ENCODE measurements around the gene ARL16.

Gene ARL16

DNA sequence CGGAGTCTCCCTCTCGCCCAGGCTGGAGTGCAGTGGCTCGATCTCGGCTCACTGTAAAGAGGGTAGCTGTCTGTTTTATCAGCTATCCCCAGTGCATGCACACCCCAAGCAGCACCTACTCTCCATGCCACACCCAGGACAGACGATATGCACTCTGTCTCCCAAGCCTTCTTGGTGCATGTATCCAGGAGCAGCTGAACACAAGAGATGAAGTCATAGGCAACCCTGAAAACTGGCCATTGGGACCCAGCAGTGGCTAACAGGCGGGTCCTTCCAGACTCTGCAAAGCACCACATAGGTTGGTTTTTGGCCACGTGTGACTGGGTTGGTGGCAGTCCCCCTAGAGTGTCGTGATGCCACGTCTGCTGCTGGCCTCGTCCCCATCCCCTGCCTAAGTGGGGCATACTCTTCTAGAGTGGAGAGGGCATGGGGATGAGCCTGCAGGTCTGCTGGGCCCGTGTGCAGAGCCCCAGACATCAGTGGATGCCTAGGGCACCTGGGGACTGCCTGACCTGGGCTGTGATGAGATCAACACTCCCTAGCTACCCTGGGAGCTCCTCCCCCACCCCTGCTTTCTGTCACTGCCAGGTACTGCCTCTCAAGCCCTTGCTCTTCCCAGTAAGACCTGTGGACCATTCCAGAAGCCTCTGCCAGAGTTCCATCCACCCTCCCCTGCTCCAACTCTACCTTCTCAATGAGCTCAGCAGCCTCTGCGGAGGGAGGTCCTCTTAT, 36.6 kb downstream of the ARL16 start:
- no peak overlapping the region for H3K4me3 ChIP-seq (replicated peaks; ENCODE audit: low read depth, low read length)
- no peaks in the 10 kb centered on the region for H3K27me3 ChIP-seq (replicated peaks; ENCODE audit: control insufficient read depth, insufficient read depth, low read length)
- TF ChIP-seq, protein P1, sequence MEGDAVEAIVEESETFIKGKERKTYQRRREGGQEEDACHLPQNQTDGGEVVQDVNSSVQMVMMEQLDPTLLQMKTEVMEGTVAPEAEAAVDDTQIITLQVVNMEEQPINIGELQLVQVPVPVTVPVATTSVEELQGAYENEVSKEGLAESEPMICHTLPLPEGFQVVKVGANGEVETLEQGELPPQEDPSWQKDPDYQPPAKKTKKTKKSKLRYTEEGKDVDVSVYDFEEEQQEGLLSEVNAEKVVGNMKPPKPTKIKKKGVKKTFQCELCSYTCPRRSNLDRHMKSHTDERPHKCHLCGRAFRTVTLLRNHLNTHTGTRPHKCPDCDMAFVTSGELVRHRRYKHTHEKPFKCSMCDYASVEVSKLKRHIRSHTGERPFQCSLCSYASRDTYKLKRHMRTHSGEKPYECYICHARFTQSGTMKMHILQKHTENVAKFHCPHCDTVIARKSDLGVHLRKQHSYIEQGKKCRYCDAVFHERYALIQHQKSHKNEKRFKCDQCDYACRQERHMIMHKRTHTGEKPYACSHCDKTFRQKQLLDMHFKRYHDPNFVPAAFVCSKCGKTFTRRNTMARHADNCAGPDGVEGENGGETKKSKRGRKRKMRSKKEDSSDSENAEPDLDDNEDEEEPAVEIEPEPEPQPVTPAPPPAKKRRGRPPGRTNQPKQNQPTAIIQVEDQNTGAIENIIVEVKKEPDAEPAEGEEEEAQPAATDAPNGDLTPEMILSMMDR (IDR thresholded peaks at IDR 0.05; ENCODE audit: insufficient read depth, low read length, poor library complexity, severe bottlenecking), result no peak
- H3K36me3 ChIP-seq (ENCODE audit: control insufficient read depth, insufficient read depth, low read length), result no peaks in the 10 kb centered on the region
- no peak for DNase-seq (ENCODE audit: extremely low read depth, insufficient read length)

GRCh38 chr17:81644976-81645952, 38.3 kb downstream of the ARL16 start:
- TF ChIP-seq, protein P1 (IDR thresholded peaks at IDR 0.05; ENCODE audit: insufficient read depth, low read length, poor library complexity, severe bottlenecking), result no peak

DNA sequence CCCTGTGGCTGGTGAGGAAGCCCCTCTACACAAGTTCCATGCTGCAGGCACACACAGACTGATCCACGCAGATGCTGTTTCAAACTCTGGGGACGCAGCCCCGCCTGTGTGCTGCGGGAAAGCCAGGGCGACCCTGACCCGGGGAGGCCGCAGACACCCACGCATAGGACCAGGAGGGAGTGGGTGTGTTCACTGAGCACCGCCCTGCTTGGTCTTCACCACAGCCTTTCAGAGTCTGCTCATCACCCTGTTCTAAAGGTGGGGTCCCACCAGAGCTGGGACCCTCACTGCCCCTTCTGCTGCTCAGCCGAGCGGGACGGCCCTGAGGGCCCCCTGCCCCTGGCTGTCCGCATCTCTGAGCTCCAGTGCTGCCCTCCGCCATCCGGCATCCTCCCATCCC, 39.1 kb downstream of the ARL16 start:
- DNase-seq (ENCODE audit: extremely low read depth, insufficient read length), result no peak
- no peaks in the 10 kb centered on the region for H3K27me3 ChIP-seq (replicated peaks; ENCODE audit: control insufficient read depth, insufficient read depth, low read length)
- no peak overlapping the region for H3K4me3 ChIP-seq (replicated peaks; ENCODE audit: low read depth, low read length)
- TF ChIP-seq, protein P1 (IDR thresholded peaks at IDR 0.05; ENCODE audit: insufficient read depth, low read length, poor library complexity, severe bottlenecking), result no peak
- no peaks in the 10 kb centered on the region for H3K36me3 ChIP-seq (ENCODE audit: control insufficient read depth, insufficient read depth, low read length)

More at GRCh38 chr17:81644976-81645952, 38.3 kb downstream of the ARL16 start:
- Histone ChIP-seq H3K27me3 (replicated peaks; ENCODE audit: control insufficient read depth, insufficient read depth, low read length) (no peaks in the 10 kb centered on the region), H3K36me3 (ENCODE audit: control insufficient read depth, insufficient read depth, low read length) (no peaks in the 10 kb centered on the region), H3K4me3 (replicated peaks; ENCODE audit: low read depth, low read length) (no peak overlapping the region)
- no peak for DNase-seq (ENCODE audit: extremely low read depth, insufficient read length)

DNA sequence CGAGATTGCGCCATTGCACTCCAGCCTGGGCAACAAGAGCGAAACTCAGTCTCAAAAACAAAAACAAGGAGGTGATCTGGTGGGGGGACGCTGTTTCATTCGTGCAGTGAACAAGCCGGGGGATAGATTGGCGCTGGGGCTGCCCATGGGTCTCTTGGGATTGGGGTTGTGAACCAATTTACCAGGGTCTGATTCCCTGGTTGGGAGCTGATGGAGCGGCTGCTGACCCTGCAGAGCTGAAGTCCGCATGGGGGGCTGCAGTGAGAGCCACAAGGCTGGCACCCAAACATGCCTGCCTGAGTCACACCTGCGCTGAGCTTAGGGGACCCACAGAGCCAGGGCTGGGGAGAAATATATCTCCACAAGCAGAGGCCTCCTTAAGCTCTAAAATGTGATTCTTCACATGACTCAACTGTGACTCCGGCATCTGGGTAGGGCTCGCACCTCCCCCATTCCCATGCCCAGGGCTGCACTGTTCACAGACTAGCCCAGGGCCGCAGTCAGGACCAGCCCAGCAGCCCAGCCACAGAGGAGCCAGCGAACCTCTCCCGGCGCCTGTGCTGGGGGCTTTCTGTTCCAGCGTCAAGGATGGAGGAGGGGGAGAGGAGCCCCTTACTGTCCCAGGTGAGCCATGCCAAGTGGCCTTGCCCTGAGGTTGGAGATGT, 41.6 kb downstream of the ARL16 start:
- no peaks in the 10 kb centered on the region for H3K36me3 ChIP-seq (ENCODE audit: control insufficient read depth, insufficient read depth, low read length)
- H3K4me3 ChIP-seq (replicated peaks; ENCODE audit: low read depth, low read length), result no peak overlapping the region
- DNase-seq (ENCODE audit: extremely low read depth, insufficient read length), result no peak
- no peaks in the 10 kb centered on the region for H3K27me3 ChIP-seq (replicated peaks; ENCODE audit: control insufficient read depth, insufficient read depth, low read length)
- TF ChIP-seq, protein P1 (IDR thresholded peaks at IDR 0.05; ENCODE audit: insufficient read depth, low read length, poor library complexity, severe bottlenecking), result no peak

GRCh38 chr17:81640011-81640410, 43.6 kb downstream of the ARL16 start:
- H3K27me3 ChIP-seq (replicated peaks; ENCODE audit: control insufficient read depth, insufficient read depth, low read length), result no peaks in the 10 kb centered on the region
- TF ChIP-seq, protein P1 (IDR thresholded peaks at IDR 0.05; ENCODE audit: insufficient read depth, low read length, poor library complexity, severe bottlenecking), result no peak
- no peaks in the 10 kb centered on the region for H3K36me3 ChIP-seq (ENCODE audit: control insufficient read depth, insufficient read depth, low read length)
- no peak overlapping the region for H3K4me3 ChIP-seq (replicated peaks; ENCODE audit: low read depth, low read length)
- DNase-seq (ENCODE audit: extremely low read depth, insufficient read length), result no peak
